ENCODE measurements around the gene HADHB.
A peak's percentile ranks its signal among the peaks of the same experiment; 100 is the strongest.

HADHB gene

GRCh38 chr2:26243470-26244308 is 1.1 kb upstream of the HADHB start:
- DNase-seq, result peak; percentile 25 to 65 (median 56)
- 0% methylated on average over 13 of the region's 22 CpGs for WGBS (ENCODE audit: insufficient coverage)
- peak overlapping the region; percentile 83 to 100 (median 98) for H3K4me3 ChIP-seq (ENCODE audit: control insufficient read depth in 1 of 7, extremely low read depth in 1 of 7, insufficient read depth in 4 of 7, low read depth in 2 of 7, low read length in 6 of 7)
- H3K36me3 ChIP-seq (ENCODE audit: control insufficient read depth in 4 of 4, insufficient read depth in 4 of 4, low read length in 3 of 4), result peaks cover 0 to under 1% (median 0%) of the 10 kb centered on the region in 4 experiments
- H3K27ac ChIP-seq (ENCODE audit: insufficient read depth in 1 of 2, low read depth in 1 of 2, low read length in 2 of 2, poor library complexity in 1 of 2, severe bottlenecking in 2 of 2), result peak overlapping the region; percentile 97 to 99
- H3K27me3 ChIP-seq (replicated peaks in 2 of 5; ENCODE audit: control insufficient read depth in 4 of 5, insufficient read depth in 5 of 5, low read length in 4 of 5), result no peaks in the 10 kb centered on the region
- CTCF ChIA-PET, result interaction anchor here (1.1 to 1.4 kb wide), 2 partner anchors 8 to 16 kb away, joined by 4 to 8 read pairs; no protein-coding TSS in a partner anchor
- H3K4me1 ChIP-seq (ENCODE audit: control extremely low read depth in 1 of 4, control insufficient read depth in 4 of 4, insufficient read depth in 4 of 4, low read length in 3 of 4), result peaks cover 20 to 47% (median 29%) of the 10 kb centered on the region in 4 experiments
- no peaks in the 10 kb centered on the region for H3K9me3 ChIP-seq (ENCODE audit: control extremely low read depth in 1 of 5, control insufficient read depth in 4 of 5, insufficient read depth in 2 of 5, low read depth in 1 of 5, low read length in 4 of 5)
- POLR2A ChIA-PET, result interaction anchor here (1.4 kb wide), 2 partner anchors 12 to 103 kb away, joined by 4 to 5 read pairs; partner anchors contain the start of gene ADGRF3

GRCh38 chr2:26245231-26245732 is 543 bp downstream of the HADHB start:
- peak; percentile 41 to 85 (median 80) for DNase-seq
- ChIA-PET CTCF (interaction anchor here (1.3 to 2.4 kb wide), 3 partner anchors 9 to 29 kb away, joined by 3 to 8 read pairs (median 6); no protein-coding TSS in a partner anchor), POLR2A (interaction anchor here (0.5 to 1.4 kb wide), 2 partner anchors 11 kb away, joined by 3 to 5 read pairs; no protein-coding TSS in a partner anchor)
- peak overlapping the region; percentile 97 to 99 for H3K27ac ChIP-seq (ENCODE audit: insufficient read depth in 1 of 2, low read depth in 1 of 2, low read length in 2 of 2, poor library complexity in 1 of 2, severe bottlenecking in 2 of 2)
- H3K9me3 ChIP-seq (ENCODE audit: control extremely low read depth in 1 of 5, control insufficient read depth in 4 of 5, insufficient read depth in 2 of 5, low read depth in 1 of 5, low read length in 4 of 5), result no peaks in the 10 kb centered on the region
- 0% methylated on average over 13 of the region's 21 CpGs for WGBS (ENCODE audit: insufficient coverage)
- H3K4me3 ChIP-seq (ENCODE audit: control insufficient read depth in 1 of 7, extremely low read depth in 1 of 7, insufficient read depth in 4 of 7, low read depth in 2 of 7, low read length in 6 of 7), result peak overlapping the region; percentile 83 to 100 (median 98)
- peaks cover 20 to 36% (median 27%) of the 10 kb centered on the region in 4 experiments for H3K4me1 ChIP-seq (ENCODE audit: control extremely low read depth in 1 of 4, control insufficient read depth in 4 of 4, insufficient read depth in 4 of 4, low read length in 3 of 4)
- no peaks in the 10 kb centered on the region for H3K36me3 ChIP-seq (ENCODE audit: control insufficient read depth in 4 of 4, insufficient read depth in 4 of 4, low read length in 3 of 4)
- no peaks in the 10 kb centered on the region for H3K27me3 ChIP-seq (replicated peaks in 2 of 5; ENCODE audit: control insufficient read depth in 4 of 5, insufficient read depth in 5 of 5, low read length in 4 of 5)

GRCh38 chr2:26245810-26246209 is 1.1 kb downstream of the HADHB start:
- H3K27me3 ChIP-seq (replicated peaks in 2 of 5; ENCODE audit: control insufficient read depth in 4 of 5, insufficient read depth in 5 of 5, low read length in 4 of 5), result no peaks in the 10 kb centered on the region
- peaks cover 20 to 35% (median 27%) of the 10 kb centered on the region in 4 experiments for H3K4me1 ChIP-seq (ENCODE audit: control extremely low read depth in 1 of 4, control insufficient read depth in 4 of 4, insufficient read depth in 4 of 4, low read length in 3 of 4)
- H3K9me3 ChIP-seq (ENCODE audit: control extremely low read depth in 1 of 5, control insufficient read depth in 4 of 5, insufficient read depth in 2 of 5, low read depth in 1 of 5, low read length in 4 of 5), result no peaks in the 10 kb centered on the region
- peak in 1 of 3 donors; percentile 2 for DNase-seq
- WGBS (ENCODE audit: insufficient coverage), result 17% methylated on average over 2 of the region's 3 CpGs
- H3K27ac ChIP-seq (ENCODE audit: insufficient read depth in 1 of 2, low read depth in 1 of 2, low read length in 2 of 2, poor library complexity in 1 of 2, severe bottlenecking in 2 of 2), result peak overlapping the region; percentile 97 to 99
- peak overlapping the region in 6 of 7 experiments; percentile 83 to 100 (median 98) for H3K4me3 ChIP-seq (ENCODE audit: control insufficient read depth in 1 of 7, extremely low read depth in 1 of 7, insufficient read depth in 4 of 7, low read depth in 2 of 7, low read length in 6 of 7)
- ChIA-PET POLR2A (interaction anchor here (0.6 kb wide), 1 partner anchor 757 kb away, joined by 3 read pairs; no protein-coding TSS in a partner anchor), CTCF (interaction anchor here (1.2 to 2.4 kb wide), 3 partner anchors 11 to 29 kb away, joined by 3 to 8 read pairs (median 5); no protein-coding TSS in a partner anchor)
- H3K36me3 ChIP-seq (ENCODE audit: control insufficient read depth in 4 of 4, insufficient read depth in 4 of 4, low read length in 3 of 4), result no peaks in the 10 kb centered on the region

- Histone ChIP-seq H3K4me3 (ENCODE audit: control insufficient read depth in 1 of 7, extremely low read depth in 1 of 7, insufficient read depth in 4 of 7, low read depth in 2 of 7, low read length in 6 of 7) (peak overlapping the region in 2 of 7 experiments; percentile 11 to 25), H3K4me1 (ENCODE audit: control extremely low read depth in 1 of 4, control insufficient read depth in 4 of 4, insufficient read depth in 4 of 4, low read length in 3 of 4) (peaks cover 20 to 35% (median 27%) of the 10 kb centered on the region in 4 experiments), H3K27me3 (replicated peaks in 2 of 5; ENCODE audit: control insufficient read depth in 4 of 5, insufficient read depth in 5 of 5, low read length in 4 of 5) (no peaks in the 10 kb centered on the region), H3K27ac (ENCODE audit: insufficient read depth in 1 of 2, low read depth in 1 of 2, low read length in 2 of 2, poor library complexity in 1 of 2, severe bottlenecking in 2 of 2) (peak overlapping the region in 1 of 2 experiments; percentile 19), H3K36me3 (ENCODE audit: control insufficient read depth in 4 of 4, insufficient read depth in 4 of 4, low read length in 3 of 4) (no peaks in the 10 kb centered on the region), H3K9me3 (ENCODE audit: control extremely low read depth in 1 of 5, control insufficient read depth in 4 of 5, insufficient read depth in 2 of 5, low read depth in 1 of 5, low read length in 4 of 5) (no peaks in the 10 kb centered on the region)
- DNase-seq, result peak; percentile 22 to 58 (median 48)
- ChIA-PET CTCF (interaction anchor here (1.2 to 2.4 kb wide), 2 partner anchors 10 to 12 kb away, joined by 5 to 8 read pairs; no protein-coding TSS in a partner anchor), POLR2A (interaction anchor here (1.2 kb wide), 1 partner anchor 9 kb away, joined by 3 read pairs; no protein-coding TSS in a partner anchor)
- 91% methylated on average over 8 of the region's 9 CpGs for whole genome bisulfite sequencing (ENCODE audit: insufficient coverage)
These were observed 2.1 kb downstream of the HADHB start for GRCh38 chr2:26246818-26247217.

GRCh38 chr2:26249625-26250024 is 4.9 kb downstream of the HADHB start:
- peaks cover 9 to 19% (median 18%) of the 10 kb centered on the region in 4 experiments for H3K4me1 ChIP-seq (ENCODE audit: control extremely low read depth in 1 of 4, control insufficient read depth in 4 of 4, insufficient read depth in 4 of 4, low read length in 3 of 4)
- H3K9me3 ChIP-seq (ENCODE audit: control extremely low read depth in 1 of 5, control insufficient read depth in 4 of 5, insufficient read depth in 2 of 5, low read depth in 1 of 5, low read length in 4 of 5), result no peaks in the 10 kb centered on the region
- no peak overlapping the region for H3K4me3 ChIP-seq (ENCODE audit: control insufficient read depth in 1 of 7, extremely low read depth in 1 of 7, insufficient read depth in 4 of 7, low read depth in 2 of 7, low read length in 6 of 7)
- peaks cover 0 to 3% (median 2%) of the 10 kb centered on the region in 4 experiments for H3K36me3 ChIP-seq (ENCODE audit: control insufficient read depth in 4 of 4, insufficient read depth in 4 of 4, low read length in 3 of 4)
- no peak overlapping the region for H3K27ac ChIP-seq (ENCODE audit: insufficient read depth in 1 of 2, low read depth in 1 of 2, low read length in 2 of 2, poor library complexity in 1 of 2, severe bottlenecking in 2 of 2)
- ChIA-PET CTCF (interaction anchor here (1.2 kb wide), 1 partner anchor 11 kb away, joined by 3 read pairs; no protein-coding TSS in a partner anchor), POLR2A (no interaction called here)
- no peak for DNase-seq
- 100% methylated on average over 2 of the region's 2 CpGs for WGBS (ENCODE audit: insufficient coverage)
- no peaks in the 10 kb centered on the region for H3K27me3 ChIP-seq (replicated peaks in 2 of 5; ENCODE audit: control insufficient read depth in 4 of 5, insufficient read depth in 5 of 5, low read length in 4 of 5)

- H3K27me3 ChIP-seq (replicated peaks in 2 of 5; ENCODE audit: control insufficient read depth in 4 of 5, insufficient read depth in 5 of 5, low read length in 4 of 5), result no peaks in the 10 kb centered on the region
- POLR2A ChIA-PET, result no interaction called here
- CTCF ChIA-PET, result interaction anchor here (1.0 to 1.7 kb wide), 3 partner anchors 9 to 18 kb away, joined by 4 to 8 read pairs (median 5); no protein-coding TSS in a partner anchor
- no peak overlapping the region for H3K4me3 ChIP-seq (ENCODE audit: control insufficient read depth in 1 of 7, extremely low read depth in 1 of 7, insufficient read depth in 4 of 7, low read depth in 2 of 7, low read length in 6 of 7)
- H3K36me3 ChIP-seq (ENCODE audit: control insufficient read depth in 4 of 4, insufficient read depth in 4 of 4, low read length in 3 of 4), result peaks cover 0 to 8% (median 4%) of the 10 kb centered on the region in 4 experiments
- H3K4me1 ChIP-seq (ENCODE audit: control extremely low read depth in 1 of 4, control insufficient read depth in 4 of 4, insufficient read depth in 4 of 4, low read length in 3 of 4), result peaks cover 0 to 18% (median 10%) of the 10 kb centered on the region in 4 experiments
- peak in 1 of 3 donors; percentile 21 for DNase-seq
- no peak overlapping the region for H3K27ac ChIP-seq (ENCODE audit: insufficient read depth in 1 of 2, low read depth in 1 of 2, low read length in 2 of 2, poor library complexity in 1 of 2, severe bottlenecking in 2 of 2)
- 100% methylated on average over 1 of the region's 3 CpGs for WGBS (ENCODE audit: insufficient coverage)
- no peaks in the 10 kb centered on the region for H3K9me3 ChIP-seq (ENCODE audit: control extremely low read depth in 1 of 5, control insufficient read depth in 4 of 5, insufficient read depth in 2 of 5, low read depth in 1 of 5, low read length in 4 of 5)
These were observed 7.2 kb downstream of the HADHB start for GRCh38 chr2:26251893-26252292.
